HepG2 (cell line): ENCODE results near the gene BBIP1. TPM values are rescaled to one million over a fixed set of nuclear protein-coding genes. Genes with fewer than 3 reads are reported as not detected.

ENCODE experiments used
- ATRX ChIP-seq: sonication (generic); formaldehyde crosslinking; IDR thresholded peaks from 2 replicates; pipeline ENCODE4 v1.4.0; 2020; ENCODE audit warnings: missing genetic modification reagents, borderline replicate concordance
- IKZF1 ChIP-seq: fragments of 450-650 bp; IDR thresholded peaks from 2 replicates; pipeline ENCODE4 v1.7.1; 2016
- MED13 ChIP-seq: sonication (generic); formaldehyde crosslinking; IDR thresholded peaks from 2 replicates; pipeline ENCODE4 v1.5.0; 2020; ENCODE audit warnings: missing genetic modification reagents
- NFE2L1 ChIP-seq: sonication (generic); formaldehyde crosslinking; IDR thresholded peaks from 2 replicates; pipeline ENCODE4 v1.4.0; 2020; ENCODE audit warnings: missing genetic modification reagents, mild to moderate bottlenecking, borderline replicate concordance
- NFYC ChIP-seq: IDR thresholded peaks from 2 replicates; pipeline ENCODE4 v1.6.1; 2016; ENCODE audit warnings: missing genetic modification reagents, missing compliant biosample characterization
- RBFOX2 ChIP-seq: fragments of 200-400 bp; formaldehyde crosslinking; IDR thresholded peaks from 2 replicates; pipeline ENCODE4 v1.6.1; 2017; ENCODE audit warnings: low read depth, mild to moderate bottlenecking, low read length
- SP1 ChIP-seq, 2 experiments: fragments of 450-650 bp in 1 of 2; sonication (generic) in 1 of 2; formaldehyde crosslinking in 1 of 2; IDR thresholded peaks; 2 replicates each; pipeline versions ENCODE4 v1.4.0 to v1.6.1; 2016 to 2020; ENCODE audit warnings: missing genetic modification reagents in 1 of 2
- TCF7 ChIP-seq: sonication (generic); IDR thresholded peaks from 2 replicates; pipeline ENCODE4 v1.6.1; 2016; ENCODE audit warnings: antibody characterized with exemption, low read depth
- ZMYM3 ChIP-seq: sonication (generic); formaldehyde crosslinking; IDR thresholded peaks from 2 replicates; pipeline ENCODE4 v1.5.1; 2020; ENCODE audit warnings: mild to moderate bottlenecking, missing genetic modification reagents
- ZNF10 ChIP-seq: sonication (generic); formaldehyde crosslinking; IDR thresholded peaks from 2 replicates; pipeline ENCODE4 v1.4.0; 2020; ENCODE audit warnings: mild to moderate bottlenecking, low read depth, missing genetic modification reagents, borderline replicate concordance
- ZNF138 ChIP-seq: sonication (generic); formaldehyde crosslinking; IDR thresholded peaks from 2 replicates; pipeline ENCODE4 v1.5.0; 2020; ENCODE audit warnings: mild to moderate bottlenecking, low read depth, missing genetic modification reagents
- ZNF34 ChIP-seq: sonication (generic); formaldehyde crosslinking; IDR thresholded peaks from 2 replicates; pipeline ENCODE4 v1.4.0; 2020; ENCODE audit warnings: mild to moderate bottlenecking, missing genetic modification reagents, borderline replicate concordance
- ZNF549 ChIP-seq: sonication (generic); formaldehyde crosslinking; IDR thresholded peaks from 2 replicates; pipeline ENCODE4 v1.5.0; 2020; ENCODE audit warnings: missing genetic modification reagents
- polyA plus RNA-seq, 8 experiments: library from polyadenylated mRNA; depleted of rRNA in 3 of 8; stranded (reverse) in 7 of 8; unstranded in 1 of 8; fragments of >200 nt; fragmentation: Illumina TruSeq in 4 of 8; extraction: Trizol in 4 of 8; gene quantifications; 2 replicates each; pipeline versions ENCODE4 v1.2.1 to v1.2.3, GENCODE V29; 2011 to 2016; ENCODE audit warnings: low read depth in 4 of 8, missing spikeins in 1 of 8, mixed read lengths in 1 of 8; ENCODE audit not compliant: insufficient read depth in 1 of 8
- total RNA-seq, 5 experiments: library from RNA; depleted of rRNA; stranded (reverse); fragments of >200 nt; fragmentation: Illumina TruSeq; extraction: Trizol; gene quantifications; 2 replicates each; pipeline ENCODE4 v1.2.3, GENCODE V29; 2016; ENCODE audit warnings: low read depth in 1 of 5
- TF ChIP-seq, protein P1 (sequence below): IDR thresholded peaks from 2 replicates; pipeline ENCODE4 v1.6.1; 2016; ENCODE audit warnings: control low read depth
- TF ChIP-seq, protein P2 (sequence below): sonication (generic); formaldehyde crosslinking; IDR thresholded peaks from 2 replicates; pipeline ENCODE4 v1.4.0; 2020; ENCODE audit warnings: missing genetic modification reagents
- TF ChIP-seq, protein P3 (sequence below): sonication (generic); formaldehyde crosslinking; IDR thresholded peaks from 2 replicates; pipeline ENCODE4 v1.5.1; 2020; ENCODE audit warnings: mild to moderate bottlenecking, missing genetic modification reagents, moderate library complexity
- TF ChIP-seq, protein P4 (sequence below): sonication (generic); formaldehyde crosslinking; IDR thresholded peaks from 2 replicates; pipeline ENCODE4 v1.8.1; 2023; ENCODE audit warnings: mild to moderate bottlenecking, moderate library complexity, missing genetic modification reagents
- TF ChIP-seq, protein P5 (sequence below), 2 experiments: sonication (generic) in 1 of 2; formaldehyde crosslinking in 1 of 2; IDR thresholded peaks; 2 replicates each; pipeline versions ENCODE4 v1.5.1 to v1.6.1; 2011 to 2020; ENCODE audit warnings: borderline replicate concordance in 1 of 2, low read depth in 1 of 2, low read length in 1 of 2, mild to moderate bottlenecking in 1 of 2, missing genetic modification reagents in 1 of 2, moderate library complexity in 1 of 2

BBIP1 gene
- total and polyA plus RNA-seq, 2 of the 13 experiments (the other 11 are each of a cell fraction or from before 2014, with no cell fraction given) = 18.3 to 24.1 TPM

DNA sequence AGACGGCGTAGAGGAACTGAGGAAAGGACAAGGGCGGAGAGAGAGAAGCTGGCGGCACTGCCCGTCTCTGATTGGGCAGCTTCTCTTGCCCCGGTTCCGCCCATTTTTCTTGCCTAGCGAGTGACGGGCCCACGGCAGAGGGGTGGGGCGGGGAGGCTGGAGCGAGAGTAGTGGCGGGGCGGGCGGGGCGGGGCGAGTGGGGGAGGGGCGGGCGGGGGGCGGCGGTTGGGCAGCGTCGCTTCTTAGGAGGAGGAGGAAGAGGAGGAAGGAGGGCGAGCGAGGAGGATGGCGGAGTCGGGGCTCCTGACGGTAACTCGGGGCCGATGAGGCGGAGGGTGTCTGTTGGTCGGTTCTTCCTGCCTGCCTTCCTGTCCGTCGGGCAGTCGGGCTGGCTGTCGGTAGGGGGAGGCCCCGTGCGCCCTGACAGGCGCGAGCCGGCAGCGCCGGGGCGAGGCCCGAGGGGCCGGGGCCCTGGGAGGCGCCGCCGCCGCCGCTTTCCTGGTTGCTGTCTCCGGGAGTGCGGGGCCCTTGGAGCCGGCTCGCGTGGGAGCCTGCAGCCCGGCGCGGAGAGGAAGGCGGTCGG, 460 bp upstream of the BBIP1 start, which contains the start of gene SHOC2 (continued):
- TF ChIP-seq ZMYM3 (CRISPR knock-in tag) (no peak), SP1 (IDR thresholded peaks at IDR 0.05) (no peak), SP1 (CRISPR knock-in tag; IDR thresholded peaks at IDR 0.05) (0 out of 2 replicates have a peak, but pooled peaks have one; percentile 63), IKZF1 (no peak), TCF7 (no peak), RBFOX2 (peak; percentile 69), ZNF549 (CRISPR knock-in tag) (no peak), ZNF34 (CRISPR knock-in tag) (no peak), ZNF10 (CRISPR knock-in tag) (no peak), NFYC (CRISPR knock-in tag) (peak; percentile 75), MED13 (CRISPR knock-in tag) (no peak), ZNF138 (CRISPR knock-in tag) (no peak), NFE2L1 (CRISPR knock-in tag) (no peak), ATRX (CRISPR knock-in tag) (no peak)
- TF ChIP-seq, protein P1, sequence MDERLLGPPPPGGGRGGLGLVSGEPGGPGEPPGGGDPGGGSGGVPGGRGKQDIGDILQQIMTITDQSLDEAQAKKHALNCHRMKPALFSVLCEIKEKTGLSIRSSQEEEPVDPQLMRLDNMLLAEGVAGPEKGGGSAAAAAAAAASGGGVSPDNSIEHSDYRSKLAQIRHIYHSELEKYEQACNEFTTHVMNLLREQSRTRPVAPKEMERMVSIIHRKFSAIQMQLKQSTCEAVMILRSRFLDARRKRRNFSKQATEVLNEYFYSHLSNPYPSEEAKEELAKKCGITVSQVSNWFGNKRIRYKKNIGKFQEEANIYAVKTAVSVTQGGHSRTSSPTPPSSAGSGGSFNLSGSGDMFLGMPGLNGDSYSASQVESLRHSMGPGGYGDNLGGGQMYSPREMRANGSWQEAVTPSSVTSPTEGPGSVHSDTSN = 0 out of 2 replicates have a peak, but pooled peaks have one; percentile 6
- TF ChIP-seq, protein P2, sequence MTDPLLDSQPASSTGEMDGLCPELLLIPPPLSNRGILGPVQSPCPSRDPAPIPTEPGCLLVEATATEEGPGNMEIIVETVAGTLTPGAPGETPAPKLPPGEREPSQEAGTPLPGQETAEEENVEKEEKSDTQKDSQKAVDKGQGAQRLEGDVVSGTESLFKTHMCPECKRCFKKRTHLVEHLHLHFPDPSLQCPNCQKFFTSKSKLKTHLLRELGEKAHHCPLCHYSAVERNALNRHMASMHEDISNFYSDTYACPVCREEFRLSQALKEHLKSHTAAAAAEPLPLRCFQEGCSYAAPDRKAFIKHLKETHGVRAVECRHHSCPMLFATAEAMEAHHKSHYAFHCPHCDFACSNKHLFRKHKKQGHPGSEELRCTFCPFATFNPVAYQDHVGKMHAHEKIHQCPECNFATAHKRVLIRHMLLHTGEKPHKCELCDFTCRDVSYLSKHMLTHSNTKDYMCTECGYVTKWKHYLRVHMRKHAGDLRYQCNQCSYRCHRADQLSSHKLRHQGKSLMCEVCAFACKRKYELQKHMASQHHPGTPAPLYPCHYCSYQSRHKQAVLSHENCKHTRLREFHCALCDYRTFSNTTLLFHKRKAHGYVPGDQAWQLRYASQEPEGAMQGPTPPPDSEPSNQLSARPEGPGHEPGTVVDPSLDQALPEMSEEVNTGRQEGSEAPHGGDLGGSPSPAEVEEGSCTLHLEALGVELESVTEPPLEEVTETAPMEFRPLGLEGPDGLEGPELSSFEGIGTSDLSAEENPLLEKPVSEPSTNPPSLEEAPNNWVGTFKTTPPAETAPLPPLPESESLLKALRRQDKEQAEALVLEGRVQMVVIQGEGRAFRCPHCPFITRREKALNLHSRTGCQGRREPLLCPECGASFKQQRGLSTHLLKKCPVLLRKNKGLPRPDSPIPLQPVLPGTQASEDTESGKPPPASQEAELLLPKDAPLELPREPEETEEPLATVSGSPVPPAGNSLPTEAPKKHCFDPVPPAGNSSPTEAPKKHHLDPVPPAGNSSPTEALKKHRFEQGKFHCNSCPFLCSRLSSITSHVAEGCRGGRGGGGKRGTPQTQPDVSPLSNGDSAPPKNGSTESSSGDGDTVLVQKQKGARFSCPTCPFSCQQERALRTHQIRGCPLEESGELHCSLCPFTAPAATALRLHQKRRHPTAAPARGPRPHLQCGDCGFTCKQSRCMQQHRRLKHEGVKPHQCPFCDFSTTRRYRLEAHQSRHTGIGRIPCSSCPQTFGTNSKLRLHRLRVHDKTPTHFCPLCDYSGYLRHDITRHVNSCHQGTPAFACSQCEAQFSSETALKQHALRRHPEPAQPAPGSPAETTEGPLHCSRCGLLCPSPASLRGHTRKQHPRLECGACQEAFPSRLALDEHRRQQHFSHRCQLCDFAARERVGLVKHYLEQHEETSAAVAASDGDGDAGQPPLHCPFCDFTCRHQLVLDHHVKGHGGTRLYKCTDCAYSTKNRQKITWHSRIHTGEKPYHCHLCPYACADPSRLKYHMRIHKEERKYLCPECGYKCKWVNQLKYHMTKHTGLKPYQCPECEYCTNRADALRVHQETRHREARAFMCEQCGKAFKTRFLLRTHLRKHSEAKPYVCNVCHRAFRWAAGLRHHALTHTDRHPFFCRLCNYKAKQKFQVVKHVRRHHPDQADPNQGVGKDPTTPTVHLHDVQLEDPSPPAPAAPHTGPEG (CRISPR knock-in tag) = no peak
- TF ChIP-seq, protein P3, sequence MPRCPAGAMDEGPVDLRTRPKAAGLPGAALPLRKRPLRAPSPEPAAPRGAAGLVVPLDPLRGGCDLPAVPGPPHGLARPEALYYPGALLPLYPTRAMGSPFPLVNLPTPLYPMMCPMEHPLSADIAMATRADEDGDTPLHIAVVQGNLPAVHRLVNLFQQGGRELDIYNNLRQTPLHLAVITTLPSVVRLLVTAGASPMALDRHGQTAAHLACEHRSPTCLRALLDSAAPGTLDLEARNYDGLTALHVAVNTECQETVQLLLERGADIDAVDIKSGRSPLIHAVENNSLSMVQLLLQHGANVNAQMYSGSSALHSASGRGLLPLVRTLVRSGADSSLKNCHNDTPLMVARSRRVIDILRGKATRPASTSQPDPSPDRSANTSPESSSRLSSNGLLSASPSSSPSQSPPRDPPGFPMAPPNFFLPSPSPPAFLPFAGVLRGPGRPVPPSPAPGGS (CRISPR knock-in tag) = no peak
- TF ChIP-seq, protein P4, sequence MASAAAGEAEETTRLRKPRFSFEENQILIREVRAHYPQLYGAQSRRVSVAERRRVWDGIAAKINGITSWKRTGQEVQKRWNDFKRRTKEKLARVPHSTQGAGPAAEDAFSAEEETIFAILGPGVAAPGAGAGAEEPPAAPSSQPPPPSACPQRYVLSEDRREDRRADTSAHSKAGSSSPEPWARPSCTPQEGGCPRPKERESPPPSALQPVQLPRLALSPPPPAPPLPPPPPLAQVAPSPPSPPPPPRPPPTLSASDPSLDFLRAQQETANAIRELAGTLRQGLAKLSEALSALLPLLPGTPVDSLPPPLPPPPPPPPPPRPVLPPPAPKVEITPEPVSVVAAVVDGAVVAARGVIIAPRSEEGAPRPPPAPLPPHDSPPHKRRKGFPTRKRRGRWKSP (CRISPR knock-in tag) = no peak
- TF ChIP-seq, protein P5, sequence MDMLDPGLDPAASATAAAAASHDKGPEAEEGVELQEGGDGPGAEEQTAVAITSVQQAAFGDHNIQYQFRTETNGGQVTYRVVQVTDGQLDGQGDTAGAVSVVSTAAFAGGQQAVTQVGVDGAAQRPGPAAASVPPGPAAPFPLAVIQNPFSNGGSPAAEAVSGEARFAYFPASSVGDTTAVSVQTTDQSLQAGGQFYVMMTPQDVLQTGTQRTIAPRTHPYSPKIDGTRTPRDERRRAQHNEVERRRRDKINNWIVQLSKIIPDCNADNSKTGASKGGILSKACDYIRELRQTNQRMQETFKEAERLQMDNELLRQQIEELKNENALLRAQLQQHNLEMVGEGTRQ (IDR thresholded peaks at IDR 0.05; ENCODE audit: low read depth, low read length) = no peak
- TF ChIP-seq, protein P5 (CRISPR knock-in tag; IDR thresholded peaks at IDR 0.05; ENCODE audit: borderline replicate concordance) = no peak; the same call in 1 of the 2 replicates
